GF-D8 (cell line): Measurements from ENCODE around the gene NF1.
"Not testable (repeated sequence)": the region's sequence is repeated elsewhere in the genome, so short reads cannot be mapped to it uniquely, and the experiment has no call there.

Experiments
- DNase-seq: peaks from one replicate; lab custom pipeline; 2025; lab: John Stamatoyannopoulos, UW

Gene NF1

GRCh38 chr17:31094600-31095235 is at the start of gene NF1:
TSS of gene NF1 (plus strand) at chr17:31094977. CDS start at chr17:31095310, 333 bp downstream.
- peak; percentile 70 for DNase-seq

- not testable (repeated sequence) for DNase-seq
Observed at GRCh38 chr17:31046856-31047425, 47.8 kb upstream of the NF1 start.

GRCh38 chr17:31048142-31048541 is 46.6 kb upstream of the NF1 start:
- DNase-seq, result no peak

- no peak for DNase-seq
Observed at GRCh38 chr17:31048780-31049179, 46.0 kb upstream of the NF1 start.

GRCh38 chr17:31050948-31051347 is 43.8 kb upstream of the NF1 start:
- DNase-seq, result no peak

GRCh38 chr17:31051506-31051905 is 43.3 kb upstream of the NF1 start:
- no peak for DNase-seq

GRCh38 chr17:31052187-31052889 is 42.4 kb upstream of the NF1 start:
- DNase-seq, result peak; percentile 13

GRCh38 chr17:31053071-31053470 is 41.7 kb upstream of the NF1 start:
- DNase-seq, result no peak

GRCh38 chr17:31054761-31055160 is 40.0 kb upstream of the NF1 start:
- no peak for DNase-seq

- no peak for DNase-seq
Observed at GRCh38 chr17:31058976-31059375, 35.8 kb upstream of the NF1 start.

GRCh38 chr17:31060791-31061550 is 33.8 kb upstream of the NF1 start:
- no peak for DNase-seq

GRCh38 chr17:31061678-31062077 is 33.1 kb upstream of the NF1 start:
- DNase-seq, result no peak

- no peak for DNase-seq
Observed at GRCh38 chr17:31062346-31062745, 32.4 kb upstream of the NF1 start.

- DNase-seq, result no peak
Observed at GRCh38 chr17:31064707-31065106, 30.1 kb upstream of the NF1 start.

- no peak for DNase-seq
Observed at GRCh38 chr17:31067691-31068184, 27.0 kb upstream of the NF1 start.

- DNase-seq, result no peak
Observed at GRCh38 chr17:31068291-31068690, 26.5 kb upstream of the NF1 start.

GRCh38 chr17:31072186-31072585 is 22.6 kb upstream of the NF1 start:
- DNase-seq, result no peak

GRCh38 chr17:31073411-31073810 is 21.4 kb upstream of the NF1 start:
- DNase-seq, result no peak

- no peak for DNase-seq
Observed at GRCh38 chr17:31074772-31075555, 19.8 kb upstream of the NF1 start.

GRCh38 chr17:31078290-31078689 is 16.5 kb upstream of the NF1 start:
- DNase-seq, result no peak

GRCh38 chr17:31079731-31080130 is 15.0 kb upstream of the NF1 start:
- no peak for DNase-seq

GRCh38 chr17:31085563-31085962 is 9.2 kb upstream of the NF1 start:
- no peak for DNase-seq
